CD4-positive, alpha-beta memory T cell (primary cell): ENCODE results near the gene UBC. TPM values are rescaled to one million over a fixed set of nuclear protein-coding genes. Genes with fewer than 3 reads are reported as not detected.

Source experiments
- CTCF ChIA-PET: fragments of 350-600 bp; sonication (Branson Sonifier 250); formaldehyde crosslinking; loops from one replicate; lab custom pipeline; 2021; ENCODE audit warnings: inconsistent platforms; ENCODE audit not compliant: partially characterized antibody; lab: Charles Lee
- POLR2A ChIA-PET: fragments of 350-600 bp; sonication (Branson Sonifier 250); formaldehyde crosslinking; loops from one replicate; lab custom pipeline; 2021; ENCODE audit not compliant: partially characterized antibody; lab: Charles Lee
- DNase-seq, 5 donors: peaks; one replicate each; pipeline versions ENCODE4 v3.0.0 to v3.0.0-alpha.2; 2020 to 2022; ENCODE audit warnings: mixed read lengths in 1 of 5
- H3K27ac ChIP-seq: one replicate; pipeline ENCODE4 v1.7.0; 2013; ENCODE audit warnings: low read depth, low read length
- H3K27me3 ChIP-seq: 2 replicates; pipeline ENCODE4 v1.7.0; 2013; ENCODE audit warnings: mild to moderate bottlenecking, low read length, moderate library complexity; ENCODE audit not compliant: insufficient read depth
- H3K36me3 ChIP-seq: 2 replicates; pipeline ENCODE4 v1.7.0; 2013; ENCODE audit warnings: mild to moderate bottlenecking, low read length, moderate library complexity; ENCODE audit not compliant: insufficient read depth
- H3K4me1 ChIP-seq: 2 replicates; pipeline ENCODE4 v1.7.0; 2013; ENCODE audit warnings: mild to moderate bottlenecking, low read length, moderate library complexity; ENCODE audit not compliant: insufficient read depth
- H3K4me3 ChIP-seq, 2 donors: one replicate each; pipeline ENCODE4 v1.7.0; 2013; ENCODE audit warnings: low read length in 2 of 2, mild to moderate bottlenecking in 1 of 2
- H3K9me3 ChIP-seq, 2 donors: one replicate each; pipeline ENCODE4 v1.7.0; 2013; ENCODE audit warnings: low read length in 2 of 2, control low read depth in 1 of 2; ENCODE audit not compliant: control insufficient read depth in 1 of 2
- H3K27ac Mint-ChIP-seq, 7 donors: one replicate each; pipeline ENCODE4 v1.8.0; 2020 to 2021; ENCODE audit warnings: mixed read lengths in 7 of 7, mild to moderate bottlenecking in 6 of 7, inconsistent platforms in 3 of 7, moderate library complexity in 3 of 7
- H3K27me3 Mint-ChIP-seq, 2 donors: one replicate each; pipeline ENCODE4 v1.8.0; 2020 to 2021; ENCODE audit warnings: mixed read lengths in 2 of 2
- H3K36me3 Mint-ChIP-seq, 2 donors: one replicate each; pipeline ENCODE4 v1.8.0; 2020 to 2021; ENCODE audit warnings: mixed read lengths in 2 of 2, inconsistent platforms in 1 of 2, mild to moderate bottlenecking in 1 of 2
- H3K4me1 Mint-ChIP-seq, 4 donors: one replicate each; pipeline ENCODE4 v1.8.0; 2020 to 2021; ENCODE audit warnings: mixed read lengths in 4 of 4, mild to moderate bottlenecking in 1 of 4
- H3K4me3 Mint-ChIP-seq, 8 donors: one replicate each; pipeline ENCODE4 v1.8.0; 2020 to 2021; ENCODE audit warnings: mixed read lengths in 8 of 8, mild to moderate bottlenecking in 7 of 8, moderate library complexity in 6 of 8, inconsistent platforms in 3 of 8
- H3K9me3 Mint-ChIP-seq, 8 donors: one replicate each; pipeline ENCODE4 v1.8.0; 2020 to 2021; ENCODE audit warnings: mixed read lengths in 8 of 8, mild to moderate bottlenecking in 5 of 8, inconsistent platforms in 3 of 8, moderate library complexity in 1 of 8
- intact Hi-C: fragments of 100-400 bp; cut with micrococcal nuclease; formaldehyde crosslinking; loops from one replicate; pipeline ENCODE4 v1.15.1; 2023
- polyA plus RNA-seq, 2 donors: library from polyadenylated mRNA; unstranded; fragments of 300-500 nt; fragmentation: Illumina TruSeq; gene quantifications; one replicate each; pipeline ENCODE4 v1.2.3, GENCODE V29; 2021
- total RNA-seq, 2 experiments: library from RNA; stranded (reverse); gene quantifications; one replicate each; pipeline ENCODE4 v1.2.3, GENCODE V29; 2021

UBC gene
- total and polyA plus RNA-seq, 4 experiments from 2014 or later: 853 to 1,668 (median 868) TPM

GRCh38 chr12:124872068-124872719 is 42.3 kb downstream of the UBC start:
- H3K27ac Mint-ChIP-seq: no peak overlapping the region
- ChIA-PET POLR2A (no interaction called here), CTCF (no interaction called here)
- Histone ChIP-seq H3K9me3 (no peaks in the 10 kb centered on the region), H3K27ac (no peak overlapping the region), H3K4me1 (no peaks in the 10 kb centered on the region), H3K4me3 (no peak overlapping the region), H3K36me3 (no peaks in the 10 kb centered on the region), H3K27me3 (no peaks in the 10 kb centered on the region)
- no peaks in the 10 kb centered on the region for H3K4me1 Mint-ChIP-seq
- intact Hi-C loops: no loop called here
- H3K9me3 Mint-ChIP-seq: no peaks in the 10 kb centered on the region
- no peaks in the 10 kb centered on the region for H3K36me3 Mint-ChIP-seq
- H3K4me3 Mint-ChIP-seq: no peak overlapping the region
- no peak for DNase-seq
- H3K27me3 Mint-ChIP-seq: peaks cover 0 to 8% of the 10 kb centered on the region in 2 donors

- Mint-ChIP-seq H3K9me3 (no peaks in the 10 kb centered on the region), H3K4me1 (no peaks in the 10 kb centered on the region), H3K36me3 (no peaks in the 10 kb centered on the region), H3K4me3 (no peak overlapping the region), H3K27ac (peak overlapping the region in 1 of 7 donors; percentile 29), H3K27me3 (peaks cover 1 to 8% of the 10 kb centered on the region in 2 donors)
- DNase-seq: no peak
- Histone ChIP-seq H3K4me1 (no peaks in the 10 kb centered on the region), H3K9me3 (no peaks in the 10 kb centered on the region), H3K4me3 (no peak overlapping the region), H3K36me3 (no peaks in the 10 kb centered on the region), H3K27ac (no peak overlapping the region), H3K27me3 (no peaks in the 10 kb centered on the region)
- ChIA-PET POLR2A (no interaction called here), CTCF (no interaction called here)
- intact Hi-C loops: no loop called here
Measured at GRCh38 chr12:124871297-124871696, 43.2 kb downstream of the UBC start.

GRCh38 chr12:124870515-124870914 is 43.9 kb downstream of the UBC start:
- H3K4me3 ChIP-seq: no peak overlapping the region
- no peaks in the 10 kb centered on the region for H3K9me3 ChIP-seq
- intact Hi-C loops: no loop called here
- no peaks in the 10 kb centered on the region for H3K36me3 ChIP-seq
- CTCF ChIA-PET: interaction anchor here (1.0 kb wide), 1 partner anchor 70 kb away, joined by 3 read pairs; no protein-coding TSS in a partner anchor
- POLR2A ChIA-PET: no interaction called here
- Mint-ChIP-seq H3K36me3 (no peaks in the 10 kb centered on the region), H3K9me3 (no peaks in the 10 kb centered on the region), H3K4me1 (no peaks in the 10 kb centered on the region), H3K27me3 (peaks cover 1 to 8% of the 10 kb centered on the region in 2 donors), H3K4me3 (no peak overlapping the region), H3K27ac (no peak overlapping the region)
- H3K27ac ChIP-seq: no peak overlapping the region
- no peaks in the 10 kb centered on the region for H3K27me3 ChIP-seq
- no peaks in the 10 kb centered on the region for H3K4me1 ChIP-seq
- no peak for DNase-seq

- no peak for DNase-seq
- Histone ChIP-seq H3K4me1 (peaks cover 2% of the 10 kb centered on the region), H3K9me3 (no peaks in the 10 kb centered on the region), H3K36me3 (no peaks in the 10 kb centered on the region), H3K27ac (no peak overlapping the region), H3K27me3 (no peaks in the 10 kb centered on the region), H3K4me3 (no peak overlapping the region)
- Mint-ChIP-seq H3K4me1 (peaks cover 0 to 5% (median 1%) of the 10 kb centered on the region in 4 donors), H3K4me3 (peak overlapping the region in 1 of 8 donors; percentile 43), H3K36me3 (no peaks in the 10 kb centered on the region), H3K27ac (no peak overlapping the region), H3K27me3 (peaks cover 1 to 8% of the 10 kb centered on the region in 2 donors), H3K9me3 (no peaks in the 10 kb centered on the region)
- ChIA-PET POLR2A (no interaction called here), CTCF (no interaction called here)
- intact Hi-C loops: no loop called here
Measured at GRCh38 chr12:124869059-124869665, 45.3 kb downstream of the UBC start.

- Histone ChIP-seq H3K27me3 (no peaks in the 10 kb centered on the region), H3K4me1 (peaks cover 5% of the 10 kb centered on the region), H3K36me3 (no peaks in the 10 kb centered on the region), H3K9me3 (no peaks in the 10 kb centered on the region), H3K4me3 (no peak overlapping the region), H3K27ac (no peak overlapping the region)
- Mint-ChIP-seq H3K27ac (no peak overlapping the region), H3K4me1 (peaks cover 0 to 8% (median 5%) of the 10 kb centered on the region in 4 donors), H3K9me3 (no peaks in the 10 kb centered on the region), H3K36me3 (no peaks in the 10 kb centered on the region), H3K4me3 (no peak overlapping the region), H3K27me3 (peaks cover 1 to 8% of the 10 kb centered on the region in 2 donors)
- intact Hi-C loops: no loop called here
- DNase-seq: no peak
- ChIA-PET POLR2A (no interaction called here), CTCF (no interaction called here)
Measured at GRCh38 chr12:124868252-124869058, 46.0 kb downstream of the UBC start.

GRCh38 chr12:124867401-124867930 is 47.0 kb downstream of the UBC start:
- H3K9me3 Mint-ChIP-seq: no peaks in the 10 kb centered on the region
- peaks cover 5 to 14% (median 9%) of the 10 kb centered on the region in 4 donors for H3K4me1 Mint-ChIP-seq
- Histone ChIP-seq H3K27ac (no peak overlapping the region), H3K9me3 (no peaks in the 10 kb centered on the region), H3K4me1 (peaks cover 12% of the 10 kb centered on the region), H3K27me3 (no peaks in the 10 kb centered on the region), H3K4me3 (no peak overlapping the region), H3K36me3 (no peaks in the 10 kb centered on the region)
- peaks cover 1 to 8% of the 10 kb centered on the region in 2 donors for H3K27me3 Mint-ChIP-seq
- CTCF ChIA-PET: no interaction called here
- no peak overlapping the region for H3K4me3 Mint-ChIP-seq
- H3K36me3 Mint-ChIP-seq: no peaks in the 10 kb centered on the region
- no peak overlapping the region for H3K27ac Mint-ChIP-seq
- intact Hi-C loops: no loop called here
- POLR2A ChIA-PET: no interaction called here
- no peak for DNase-seq

GRCh38 chr12:124866883-124867400 is 47.5 kb downstream of the UBC start:
- Mint-ChIP-seq H3K4me1 (peaks cover 5 to 19% (median 12%) of the 10 kb centered on the region in 4 donors), H3K4me3 (no peak overlapping the region), H3K27me3 (peaks cover 1 to 8% of the 10 kb centered on the region in 2 donors), H3K9me3 (no peaks in the 10 kb centered on the region), H3K27ac (no peak overlapping the region), H3K36me3 (no peaks in the 10 kb centered on the region)
- Histone ChIP-seq H3K4me1 (peaks cover 12% of the 10 kb centered on the region), H3K27me3 (no peaks in the 10 kb centered on the region), H3K4me3 (no peak overlapping the region), H3K9me3 (no peaks in the 10 kb centered on the region), H3K27ac (no peak overlapping the region), H3K36me3 (no peaks in the 10 kb centered on the region)
- intact Hi-C loops: no loop called here
- no peak for DNase-seq
- CTCF ChIA-PET: interaction anchor here (0.7 to 1.2 kb wide), 2 partner anchors 40 to 189 kb away, joined by 3 to 4 read pairs; no protein-coding TSS in a partner anchor
- POLR2A ChIA-PET: no interaction called here
